Measurements from ENCODE around the gene ZNF543.
A peak's percentile ranks its signal among the peaks of the same experiment; 100 is the strongest.
"Not testable (repeated sequence)": the region's sequence is repeated elsewhere in the genome, so short reads cannot be mapped to it uniquely, and the experiment has no call there.

Gene ZNF543

GRCh38 chr19:57320180-57321084 is at the start of gene ZNF543:
Gene ZNF543, plus strand, starts transcription at chr19:57320472. Its CDS starts 382 bp downstream, at chr19:57320854.
- DNase-seq (ENCODE audit: low read depth in 2 of 2): peak; percentile 83 to 84

- no peak for DNase-seq (ENCODE audit: low read depth in 2 of 2)
These were observed 49.0 kb upstream of the ZNF543 start for GRCh38 chr19:57271280-57271679.

GRCh38 chr19:57273014-57273413 is 47.3 kb upstream of the ZNF543 start:
- no peak for DNase-seq (ENCODE audit: low read depth in 2 of 2)

DNA sequence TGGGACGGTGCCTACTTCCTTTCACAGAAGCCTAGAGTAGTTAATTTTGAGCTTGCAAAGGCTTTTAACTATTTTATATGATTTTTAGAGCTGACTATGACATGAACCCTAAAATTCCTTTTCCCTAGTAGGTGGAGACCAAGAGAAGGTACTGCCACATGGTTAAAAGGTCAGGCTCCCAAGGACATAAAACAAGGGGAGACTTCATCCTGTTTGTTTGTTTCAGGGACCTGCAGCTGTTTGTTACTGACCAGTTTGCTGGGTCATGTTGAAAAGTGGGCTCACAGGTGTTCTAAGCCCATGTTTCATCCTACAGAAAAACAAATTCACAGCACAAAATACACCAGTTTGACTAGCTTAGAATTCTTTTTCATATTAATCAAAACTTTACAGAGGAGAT is 43.8 kb upstream of the ZNF543 start:
- no peak for DNase-seq (ENCODE audit: low read depth in 2 of 2)

- not testable (repeated sequence) for DNase-seq (ENCODE audit: low read depth in 2 of 2)
These were observed 41.8 kb upstream of the ZNF543 start for GRCh38 chr19:57278481-57278880.

DNA sequence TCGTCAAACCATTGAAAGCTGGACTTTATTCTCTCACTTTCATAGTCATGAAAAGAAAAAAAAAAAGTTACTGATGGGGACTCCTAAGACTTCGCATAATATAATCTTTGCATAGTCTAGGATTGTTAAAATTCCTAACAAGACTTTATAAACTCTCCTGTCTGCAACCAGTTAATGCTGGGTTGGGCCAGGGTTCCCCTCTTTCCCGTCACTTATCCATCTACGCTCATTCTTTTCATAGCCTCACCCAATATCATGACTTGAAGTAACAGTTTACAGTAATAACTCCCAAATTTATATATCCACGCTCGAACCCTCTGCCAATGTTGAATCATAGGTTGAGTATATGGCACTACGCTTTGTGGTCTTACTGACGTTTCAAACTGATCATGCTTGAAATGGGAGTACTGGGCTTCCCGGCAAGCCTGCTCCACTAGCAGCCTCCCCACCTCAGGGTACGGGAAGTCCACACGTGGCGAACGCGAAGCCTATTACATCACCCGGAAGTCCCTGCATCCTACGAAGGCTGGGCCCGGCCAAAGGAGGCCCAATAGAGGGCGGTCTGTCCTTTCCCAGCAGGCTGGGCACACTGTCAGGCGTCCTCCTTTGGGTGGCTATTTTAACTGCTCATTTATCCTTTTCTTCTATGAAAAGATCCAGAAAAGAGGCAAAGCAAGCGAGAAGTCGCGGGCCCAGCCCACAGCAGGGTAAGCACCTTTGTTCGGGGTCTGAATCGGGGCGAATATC is 40.7 kb upstream of the ZNF543 start:
- peak; percentile 67 to 71 for DNase-seq (ENCODE audit: low read depth in 2 of 2)

GRCh38 chr19:57280165-57280961 is 39.9 kb upstream of the ZNF543 start, which contains the start of gene ZNF460:
Gene ZNF460, plus strand, starts transcription at chr19:57280485. Its CDS starts 322 bp downstream, at chr19:57280807.
- peak; percentile 93 to 96 for DNase-seq (ENCODE audit: low read depth in 2 of 2)

GRCh38 chr19:57280962-57281400 is 39.3 kb upstream of the ZNF543 start:
- DNase-seq (ENCODE audit: low read depth in 2 of 2): no peak

GRCh38 chr19:57282011-57282643 is 38.1 kb upstream of the ZNF543 start:
- DNase-seq (ENCODE audit: low read depth in 2 of 2): no peak

GRCh38 chr19:57288373-57288772 is 31.9 kb upstream of the ZNF543 start:
- no peak for DNase-seq (ENCODE audit: low read depth in 2 of 2)

DNA sequence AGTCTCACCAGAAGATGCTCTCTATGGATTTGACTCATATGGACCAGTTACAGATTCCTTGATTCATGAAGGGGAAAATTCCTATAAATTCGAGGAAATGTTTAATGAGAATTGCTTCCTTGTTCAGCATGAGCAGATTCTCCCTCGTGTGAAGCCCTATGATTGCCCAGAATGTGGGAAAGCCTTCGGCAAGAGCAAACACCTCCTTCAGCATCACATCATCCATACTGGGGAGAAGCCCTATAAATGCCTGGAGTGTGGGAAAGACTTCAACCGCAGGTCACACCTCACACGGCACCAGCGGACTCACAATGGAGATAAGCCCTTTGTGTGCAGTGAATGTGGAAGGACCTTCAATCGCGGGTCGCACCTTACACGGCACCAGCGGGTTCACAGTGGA is 29.3 kb upstream of the ZNF543 start:
- no peak for DNase-seq (ENCODE audit: low read depth in 2 of 2)

DNA sequence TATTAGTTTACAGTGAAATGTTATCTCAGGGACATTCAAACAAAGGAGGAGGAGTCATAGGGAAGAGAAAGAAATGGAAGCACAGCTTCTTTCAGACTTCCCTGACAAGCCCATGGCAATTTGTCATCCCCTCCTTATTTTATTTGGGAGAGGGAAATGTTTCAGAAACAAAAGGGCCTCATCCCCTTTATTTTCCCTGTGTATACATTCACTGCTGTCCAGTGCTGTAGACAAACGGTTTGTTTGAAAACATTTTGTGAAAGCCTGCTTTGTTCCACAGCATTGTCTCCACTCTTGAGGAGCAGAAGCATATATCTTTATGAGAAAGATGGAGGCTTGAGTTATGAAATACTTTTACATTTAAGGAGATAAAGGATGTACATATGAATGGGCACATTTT is 27.7 kb upstream of the ZNF543 start:
- DNase-seq (ENCODE audit: low read depth in 2 of 2): no peak

DNA sequence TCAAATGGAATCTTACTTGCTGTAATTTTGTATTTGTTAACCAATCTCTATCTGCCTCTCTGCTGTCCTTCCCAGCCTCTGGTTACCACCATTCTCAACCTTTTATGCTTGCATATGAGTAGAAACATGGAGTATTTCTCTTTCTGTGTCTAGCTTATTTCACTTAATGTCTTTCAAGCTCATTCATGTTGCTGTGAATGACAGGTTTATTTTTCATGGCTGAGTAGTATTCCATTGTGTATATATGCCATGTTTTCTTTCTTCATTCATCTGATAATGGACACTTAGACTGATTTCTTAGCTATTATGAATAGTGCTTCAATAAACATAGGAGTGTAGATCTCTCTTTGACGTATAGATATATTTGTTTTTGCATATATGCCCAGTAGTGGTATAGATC is 26.6 kb upstream of the ZNF543 start:
- DNase-seq (ENCODE audit: low read depth in 2 of 2): no peak

DNA sequence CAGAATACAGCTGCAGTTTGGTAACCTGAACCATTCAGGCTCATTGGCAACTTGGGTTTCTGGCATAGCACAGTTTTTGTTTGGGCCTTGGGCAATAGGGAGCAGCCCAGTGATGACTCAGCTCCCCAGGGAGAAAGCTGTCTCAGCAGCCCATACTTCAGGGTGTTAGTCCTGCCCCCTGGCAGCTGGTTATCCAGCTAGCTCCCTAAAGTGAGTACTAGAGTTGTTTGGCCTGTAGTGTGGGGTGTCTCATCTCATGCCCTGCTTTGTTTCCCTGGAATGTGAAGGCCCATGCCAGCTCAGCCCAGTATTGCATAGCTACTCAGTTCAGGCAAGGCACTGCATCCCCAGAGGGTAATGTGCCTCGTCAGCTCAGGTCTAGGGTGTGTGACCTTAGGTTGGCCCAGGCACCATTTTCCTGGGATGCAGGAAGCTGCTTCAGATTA is 18.2 kb upstream of the ZNF543 start:
- DNase-seq (ENCODE audit: low read depth in 2 of 2): no peak

DNA sequence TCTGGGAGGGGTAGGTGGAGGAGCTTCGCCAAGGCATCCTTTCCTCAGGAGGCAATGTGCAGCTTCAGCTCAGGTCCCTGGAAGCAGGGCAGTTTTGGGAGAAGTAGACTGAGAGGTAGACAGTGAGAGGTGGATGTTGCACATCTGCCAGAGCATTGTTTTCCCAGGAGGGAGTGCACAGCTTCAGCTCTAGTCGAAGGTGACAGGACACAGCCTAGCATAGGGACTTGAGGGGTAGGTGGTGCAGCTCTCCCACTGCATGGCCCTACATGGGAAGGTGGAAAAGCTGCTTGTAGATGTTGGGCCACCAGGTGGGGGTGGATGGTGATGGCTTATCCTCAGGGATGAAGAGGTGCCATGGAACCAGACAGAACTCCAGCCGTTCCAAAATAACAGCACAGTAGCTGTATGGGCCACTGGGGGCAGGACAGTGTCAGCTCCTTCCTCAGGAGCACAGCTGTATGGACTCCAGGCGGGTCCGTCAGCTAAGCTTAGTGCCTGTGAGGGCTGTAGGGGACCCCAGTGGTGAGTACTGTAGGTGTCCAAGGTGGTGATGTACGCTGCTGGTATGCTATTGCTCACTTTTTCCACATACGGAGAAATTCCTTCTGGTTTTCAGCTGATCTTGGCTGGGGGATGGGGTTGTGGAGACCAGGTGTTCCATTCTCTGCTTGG is 17.4 kb upstream of the ZNF543 start:
- no peak for DNase-seq (ENCODE audit: low read depth in 2 of 2)

GRCh38 chr19:57305056-57305455 is 15.2 kb upstream of the ZNF543 start:
- DNase-seq (ENCODE audit: low read depth in 2 of 2): no peak

DNA sequence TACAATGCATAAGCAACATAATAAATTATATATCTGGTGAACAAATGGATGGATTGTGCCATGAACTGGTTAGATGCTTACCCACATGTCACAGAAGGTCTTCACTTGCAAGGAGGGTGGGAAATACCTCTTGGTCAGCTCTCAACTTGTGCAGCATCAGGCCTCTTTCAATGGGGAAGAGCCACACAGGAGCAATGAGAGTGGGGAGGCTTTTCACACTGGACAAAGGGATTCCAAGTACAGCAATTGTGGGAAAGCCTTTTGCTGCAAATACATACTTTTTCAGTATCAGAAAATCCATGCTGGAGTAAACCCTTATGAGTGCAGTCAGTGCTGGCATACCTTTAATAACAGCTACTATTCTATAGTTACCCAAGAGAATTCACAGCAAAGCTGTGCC is 11.8 kb upstream of the ZNF543 start:
- no peak for DNase-seq (ENCODE audit: low read depth in 2 of 2)

DNA sequence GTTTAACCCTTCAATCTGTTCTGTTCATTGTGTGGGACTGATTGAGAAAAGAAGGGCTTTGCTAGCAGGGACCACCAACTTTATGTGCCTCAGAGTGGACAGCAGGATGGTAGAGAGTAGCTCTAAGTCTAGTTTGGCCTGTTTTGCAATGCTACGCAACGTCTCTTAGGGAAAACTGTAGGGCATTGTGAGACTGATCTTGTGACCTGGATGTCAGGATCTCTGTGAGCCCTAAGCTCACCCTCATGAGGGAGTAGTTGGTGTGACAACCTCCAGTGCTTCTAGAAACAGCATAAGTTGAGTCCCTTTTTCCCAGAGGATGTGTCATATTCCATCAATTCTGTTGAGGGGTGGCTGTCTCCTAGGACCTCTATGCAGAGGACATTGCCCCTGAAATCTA is 9.5 kb upstream of the ZNF543 start:
- DNase-seq (ENCODE audit: low read depth in 2 of 2): no peak

DNA sequence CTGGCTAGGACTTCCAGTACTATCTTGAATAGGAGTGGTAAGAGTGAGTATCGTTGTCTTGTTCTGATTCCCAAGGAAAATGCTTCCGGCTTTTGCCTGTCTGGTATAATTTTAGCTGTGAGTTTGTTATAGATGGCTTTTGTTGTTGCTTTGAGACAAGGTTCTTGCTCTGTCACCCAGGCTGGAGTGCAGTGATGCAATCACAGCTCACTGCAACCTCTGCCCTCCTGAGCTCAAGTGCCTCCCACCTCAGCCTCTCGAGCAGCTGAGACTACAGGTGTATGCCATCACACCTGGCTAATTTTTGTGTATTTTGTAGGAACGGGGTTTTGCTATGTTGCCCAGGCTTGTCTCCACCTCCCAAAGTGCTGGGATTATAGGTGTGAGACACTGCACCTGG is 6.1 kb upstream of the ZNF543 start:
- DNase-seq (ENCODE audit: low read depth in 2 of 2): no peak

DNA sequence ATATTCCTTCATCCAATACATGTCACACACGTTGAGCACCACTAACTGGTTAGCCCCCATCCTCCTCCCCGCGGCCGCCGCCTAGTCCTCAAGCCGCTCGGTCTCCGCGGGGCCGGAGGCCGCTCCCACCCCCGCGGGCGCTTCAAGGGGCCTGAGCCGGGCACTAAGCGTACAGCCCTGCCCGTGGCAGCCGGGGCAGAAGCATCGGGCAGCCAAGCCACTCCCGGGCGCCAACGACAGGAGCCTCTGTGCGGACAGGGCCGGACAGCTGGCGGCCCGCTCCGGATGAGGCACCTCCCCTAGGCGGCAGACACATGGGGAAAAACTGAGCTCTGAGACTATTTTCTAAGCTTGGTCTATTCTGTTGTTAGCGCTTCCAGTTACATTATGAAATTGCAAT is 2.8 kb upstream of the ZNF543 start:
- no peak for DNase-seq (ENCODE audit: low read depth in 2 of 2)

DNA sequence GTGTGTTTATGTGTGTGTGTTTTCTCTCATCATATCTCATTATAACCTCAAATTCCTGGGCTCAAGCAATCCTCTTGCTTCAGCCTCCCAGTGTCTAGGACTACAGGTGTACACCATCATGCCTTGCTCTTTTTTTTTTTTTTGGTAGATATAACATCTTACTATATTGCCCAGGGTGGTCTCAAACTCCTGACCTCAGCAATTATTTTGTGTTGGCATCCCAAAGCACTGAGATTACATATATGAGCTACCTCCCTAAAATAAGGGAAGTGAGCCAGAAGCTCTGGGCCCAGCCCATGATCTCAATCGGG is 448 bp upstream of the ZNF543 start:
- no peak for DNase-seq (ENCODE audit: low read depth in 2 of 2)
